ENCODE data around the gene MEGF6.

DNA sequence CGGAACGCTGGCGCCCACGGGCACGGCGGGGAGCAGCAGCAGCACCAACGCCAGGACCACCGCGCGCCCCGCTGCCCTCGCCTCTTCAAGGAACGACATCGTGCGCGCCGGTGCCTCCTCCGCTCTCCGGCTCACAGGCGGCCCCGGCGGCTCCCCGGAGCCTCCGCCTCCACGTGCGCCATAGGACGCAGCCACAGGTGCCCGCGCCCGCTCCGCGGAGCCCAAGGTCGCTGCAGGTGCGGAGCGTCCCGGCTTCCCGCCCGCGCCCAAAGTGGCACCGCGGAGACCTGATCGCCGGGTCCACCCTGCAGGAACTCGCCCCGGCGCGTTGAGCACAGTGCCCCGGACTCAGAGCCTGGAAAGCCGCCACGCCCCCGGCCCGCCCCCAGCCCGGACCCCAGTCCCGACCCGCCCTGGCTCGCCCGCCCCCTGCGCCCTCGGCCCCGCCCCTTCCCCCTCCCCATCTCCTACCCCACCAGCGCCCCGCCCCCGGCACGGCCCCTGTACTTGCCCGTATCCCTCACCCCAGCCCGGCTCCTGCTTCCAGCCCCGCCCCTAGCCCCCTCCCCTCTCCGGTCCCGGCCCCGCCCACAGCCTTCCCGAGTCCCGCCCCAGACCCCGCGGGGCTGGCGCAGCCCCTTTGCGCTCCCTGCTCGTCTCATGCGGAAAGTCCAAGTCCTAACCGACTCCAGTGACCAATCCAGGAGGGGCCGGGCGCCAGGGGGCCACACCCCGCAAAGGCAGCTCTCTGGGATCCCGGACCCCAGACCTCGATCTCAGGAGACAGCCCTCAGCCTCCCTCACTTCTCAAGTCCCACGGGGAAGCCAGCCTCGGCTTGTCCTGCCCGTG is at the start of gene MEGF6:
- TF ChIP-seq, protein P1, sequence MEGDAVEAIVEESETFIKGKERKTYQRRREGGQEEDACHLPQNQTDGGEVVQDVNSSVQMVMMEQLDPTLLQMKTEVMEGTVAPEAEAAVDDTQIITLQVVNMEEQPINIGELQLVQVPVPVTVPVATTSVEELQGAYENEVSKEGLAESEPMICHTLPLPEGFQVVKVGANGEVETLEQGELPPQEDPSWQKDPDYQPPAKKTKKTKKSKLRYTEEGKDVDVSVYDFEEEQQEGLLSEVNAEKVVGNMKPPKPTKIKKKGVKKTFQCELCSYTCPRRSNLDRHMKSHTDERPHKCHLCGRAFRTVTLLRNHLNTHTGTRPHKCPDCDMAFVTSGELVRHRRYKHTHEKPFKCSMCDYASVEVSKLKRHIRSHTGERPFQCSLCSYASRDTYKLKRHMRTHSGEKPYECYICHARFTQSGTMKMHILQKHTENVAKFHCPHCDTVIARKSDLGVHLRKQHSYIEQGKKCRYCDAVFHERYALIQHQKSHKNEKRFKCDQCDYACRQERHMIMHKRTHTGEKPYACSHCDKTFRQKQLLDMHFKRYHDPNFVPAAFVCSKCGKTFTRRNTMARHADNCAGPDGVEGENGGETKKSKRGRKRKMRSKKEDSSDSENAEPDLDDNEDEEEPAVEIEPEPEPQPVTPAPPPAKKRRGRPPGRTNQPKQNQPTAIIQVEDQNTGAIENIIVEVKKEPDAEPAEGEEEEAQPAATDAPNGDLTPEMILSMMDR (optimal IDR thresholded peaks at IDR 0.05 in 1 of 3, IDR thresholded peaks at IDR 0.05 in 1 of 3, conservative IDR thresholded peaks at IDR 0.05 in 1 of 3; ENCODE audit: extremely low read depth in 1 of 3, insufficient read depth in 2 of 3, low read length in 3 of 3), result no peak
- TF ChIP-seq EZH2 (IDR thresholded peaks at IDR 0.05; ENCODE audit: low read length), result no peak
